ENCODE results near the gene EDC3. TPM values are rescaled to one million over a fixed set of nuclear protein-coding genes. Genes with fewer than 3 reads are reported as not detected.

EDC3 gene
- total and polyA plus RNA-seq, 9 of the 15 experiments (the other 6 are each of a cell fraction or from before 2014, with no cell fraction given), result 11.7 to 63.9 (median 32.8) TPM

GRCh38 chr15:74610302-74610951 is 85.4 kb downstream of the EDC3 start (continued):
- peak; percentile 87 for TF ChIP-seq PML (IDR thresholded peaks at IDR 0.05; ENCODE audit: low read length)
- peak; percentile 86 for TF ChIP-seq GATAD2B (IDR thresholded peaks at IDR 0.05; ENCODE audit: borderline replicate concordance)
- 0 out of 2 replicates have a peak, but pooled peaks have one; percentile 37 for TF ChIP-seq ZNF76 (CRISPR knock-in tag; IDR thresholded peaks at IDR 0.05; ENCODE audit: borderline replicate concordance)
- peak; percentile 72; the same call in 1 of the 2 replicates for TF ChIP-seq ATF7 (IDR thresholded peaks at IDR 0.05)
- TF ChIP-seq ETV5 (CRISPR knock-in tag; IDR thresholded peaks at IDR 0.05; ENCODE audit: low read depth), result peak; percentile 35; the same call in 1 of the 2 replicates
- peak; percentile 38; the same call in 1 of the 2 replicates for TF ChIP-seq GABPA (tag; conservative IDR thresholded peaks at IDR 0.05; ENCODE audit: low read depth)
- peak; percentile 76 for TF ChIP-seq KHSRP (IDR thresholded peaks at IDR 0.05)
- peak; percentile 46 for TF ChIP-seq RBFOX2 (IDR thresholded peaks at IDR 0.05; ENCODE audit: low read depth, low read length)
- TF ChIP-seq ZBTB7A (IDR thresholded peaks at IDR 0.05; ENCODE audit: borderline replicate concordance, control insufficient read depth, low read depth, low read length), result peak; percentile 74; the same call in 1 of the 2 replicates
- peak in 1 of 3 experiments; percentile 20 for TF ChIP-seq YY1 (IDR thresholded peaks at IDR 0.05; ENCODE audit: borderline replicate concordance in 1 of 3, control insufficient read depth in 1 of 3, extremely low read depth in 1 of 3, insufficient read depth in 3 of 3, insufficient read length in 1 of 3, insufficient replicate concordance in 2 of 3, low read depth in 1 of 3, low read length in 2 of 3)
- peak; percentile 99 for TF ChIP-seq GATA2 (CRISPR knock-in tag; IDR thresholded peaks at IDR 0.05)
- 0 out of 2 replicates have a peak, but pooled peaks have one; percentile 24 for TF ChIP-seq E2F1 (CRISPR knock-in tag; IDR thresholded peaks at IDR 0.05)
- peak; percentile 90 for TF ChIP-seq DPF2 (IDR thresholded peaks at IDR 0.05)
- TF ChIP-seq ZNF134 (CRISPR knock-in tag; conservative IDR thresholded peaks at IDR 0.05), result peak; percentile 53; the same call in 1 of the 2 replicates
- TF ChIP-seq CEBPB (tag; IDR thresholded peaks at IDR 0.05), result peak; percentile 81
- TF ChIP-seq TEAD1 (CRISPR knock-in tag; IDR thresholded peaks at IDR 0.05), result peak in 1 of 2 experiments; percentile 67; a peak in 2 of 4 replicates
- TF ChIP-seq LCOR (CRISPR knock-in tag; IDR thresholded peaks at IDR 0.05), result 0 out of 2 replicates have a peak, but pooled peaks have one; percentile 26
- no peak for TF ChIP-seq ZNF224 (CRISPR knock-in tag; IDR thresholded peaks at IDR 0.05)
- TF ChIP-seq HBP1 (CRISPR knock-in tag; IDR thresholded peaks at IDR 0.05), result peak; percentile 52; the same call in 1 of the 2 replicates
- peak; percentile 85; the same call in 1 of the 2 replicates for TF ChIP-seq ZBED1 (IDR thresholded peaks at IDR 0.05)
- TF ChIP-seq CXXC5 (CRISPR knock-in tag; IDR thresholded peaks at IDR 0.05), result peak; percentile 86
- TF ChIP-seq SOX6 (IDR thresholded peaks at IDR 0.05), result peak; percentile 95
- peak; percentile 90 for TF ChIP-seq KLF16 (IDR thresholded peaks at IDR 0.05)
- no peak for TF ChIP-seq EHMT2 (IDR thresholded peaks at IDR 0.05)
- TF ChIP-seq IRF1 (CRISPR knock-in tag; IDR thresholded peaks at IDR 0.05; ENCODE audit: borderline replicate concordance), result no peak
- TF ChIP-seq SMAD4 (CRISPR knock-in tag; conservative IDR thresholded peaks at IDR 0.05), result peak; percentile 98

Data from K562 (cell line).